Panc1 (cell line): ENCODE measurements around the gene RIPPLY3.

Experiments
- POLR2AphosphoS5 ChIP-seq: IDR thresholded peaks from 2 replicates; pipeline ENCODE4 v1.6.1; 2012; ENCODE audit warnings: mild to moderate bottlenecking, low read depth, low read length, moderate library complexity
- REST ChIP-seq, 2 experiments: IDR thresholded peaks; 2 replicates each; pipeline ENCODE4 v1.6.1; 2011 to 2012; ENCODE audit warnings: low read depth in 2 of 2, control low read depth in 1 of 2, low read length in 1 of 2, mild to moderate bottlenecking in 1 of 2, moderate library complexity in 1 of 2; ENCODE audit not compliant: insufficient read depth in 1 of 2
- SIN3A ChIP-seq: IDR thresholded peaks from 2 replicates; pipeline ENCODE4 v1.6.1; 2012; ENCODE audit warnings: low read depth, mild to moderate bottlenecking, low read length, moderate library complexity, borderline replicate concordance; ENCODE audit not compliant: insufficient read depth
- TCF7L2 ChIP-seq: IDR thresholded peaks from 2 replicates; pipeline ENCODE4 v1.6.1; 2011; ENCODE audit warnings: mild to moderate bottlenecking, low read depth, low read length, inconsistent platforms
- TF ChIP-seq, protein P1 (sequence below): fragments of 450-650 bp; IDR thresholded peaks from 2 replicates; pipeline ENCODE4 v1.5.1; 2017; ENCODE audit warnings: mild to moderate bottlenecking

DNA sequence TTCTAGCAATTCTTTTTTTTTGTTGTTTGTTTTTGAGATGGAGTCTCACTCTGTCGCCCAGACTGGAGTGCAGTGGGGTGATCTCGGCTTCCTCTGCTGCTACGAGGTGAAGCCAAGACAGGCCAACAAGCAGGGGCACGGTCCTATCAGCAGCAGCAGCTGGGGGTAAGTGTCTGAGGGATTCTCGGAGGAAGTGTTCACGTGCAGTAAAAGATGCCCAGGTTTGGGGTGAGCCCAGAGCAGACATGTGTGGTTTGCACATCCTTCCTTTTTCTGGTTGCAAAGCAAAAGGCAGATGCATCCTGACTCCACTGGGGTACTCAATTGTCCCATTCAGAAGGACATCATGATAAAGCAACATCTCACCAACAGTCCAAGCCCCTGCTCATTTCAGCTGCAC lies 38.6 kb downstream of the RIPPLY3 start:
- TF ChIP-seq, protein P1, sequence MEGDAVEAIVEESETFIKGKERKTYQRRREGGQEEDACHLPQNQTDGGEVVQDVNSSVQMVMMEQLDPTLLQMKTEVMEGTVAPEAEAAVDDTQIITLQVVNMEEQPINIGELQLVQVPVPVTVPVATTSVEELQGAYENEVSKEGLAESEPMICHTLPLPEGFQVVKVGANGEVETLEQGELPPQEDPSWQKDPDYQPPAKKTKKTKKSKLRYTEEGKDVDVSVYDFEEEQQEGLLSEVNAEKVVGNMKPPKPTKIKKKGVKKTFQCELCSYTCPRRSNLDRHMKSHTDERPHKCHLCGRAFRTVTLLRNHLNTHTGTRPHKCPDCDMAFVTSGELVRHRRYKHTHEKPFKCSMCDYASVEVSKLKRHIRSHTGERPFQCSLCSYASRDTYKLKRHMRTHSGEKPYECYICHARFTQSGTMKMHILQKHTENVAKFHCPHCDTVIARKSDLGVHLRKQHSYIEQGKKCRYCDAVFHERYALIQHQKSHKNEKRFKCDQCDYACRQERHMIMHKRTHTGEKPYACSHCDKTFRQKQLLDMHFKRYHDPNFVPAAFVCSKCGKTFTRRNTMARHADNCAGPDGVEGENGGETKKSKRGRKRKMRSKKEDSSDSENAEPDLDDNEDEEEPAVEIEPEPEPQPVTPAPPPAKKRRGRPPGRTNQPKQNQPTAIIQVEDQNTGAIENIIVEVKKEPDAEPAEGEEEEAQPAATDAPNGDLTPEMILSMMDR = no peak
- TF ChIP-seq TCF7L2 (no peak), POLR2AphosphoS5 (no peak), SIN3A (no peak), REST (IDR thresholded peaks at IDR 0.05; ENCODE audit: insufficient read depth in 1 of 2, low read depth in 2 of 2, low read length in 1 of 2) (no peak)
